ENCODE results near the gene EPHB1. TPM values are rescaled to one million over a fixed set of nuclear protein-coding genes. Genes with fewer than 3 reads are reported as not detected.

Gene EPHB1
- total and polyA plus RNA-seq, 2 of the 13 experiments (the other 11 are each of a cell fraction or from before 2014, with no cell fraction given) = 0.07 to 0.21 TPM

GRCh38 chr3:134792700-134793099 lies 2.4 kb upstream of the EPHB1 start (continued):
- TF ChIP-seq REST (IDR thresholded peaks at IDR 0.05; ENCODE audit: borderline replicate concordance in 1 of 2, low read depth in 1 of 2, low read length in 2 of 2) (no peak), CTCF (CRISPR knock-in tag; IDR thresholded peaks at IDR 0.05) (no peak)

GRCh38 chr3:134793562-134793961 lies 1.5 kb upstream of the EPHB1 start:
- Histone ChIP-seq H3K9ac (ENCODE audit: insufficient read depth, low read depth, low read length) (no peak overlapping the region), H3K27ac (ENCODE audit: extremely low read length, insufficient read depth, low read length) (no peak overlapping the region), H3K36me3 (replicated peaks in 1 of 2; ENCODE audit: control insufficient read depth in 1 of 2, insufficient read depth in 2 of 2, low read length in 2 of 2) (no peaks in the 10 kb centered on the region), H3K27me3 (ENCODE audit: control insufficient read depth in 1 of 2, insufficient read depth in 2 of 2, low read length in 2 of 2) (peaks cover 1 to 27% of the 10 kb centered on the region in 2 experiments; a peak in 4 of 5 replicates), H4K20me1 (ENCODE audit: insufficient read depth, low read length) (no peaks in the 10 kb centered on the region), H3K4me2 (ENCODE audit: low read depth, low read length) (no peak overlapping the region), H2AFZ (ENCODE audit: low read length) (no peak overlapping the region), H3K9me3 (ENCODE audit: low read length) (no peaks in the 10 kb centered on the region), H3K4me1 (ENCODE audit: insufficient read depth, low read length) (0 out of 2 replicates have a peak, but pooled peaks cover 6% of the 10 kb centered on the region), H3K4me3 (replicated peaks in 1 of 3; ENCODE audit: insufficient read depth in 1 of 3, low read depth in 2 of 3, low read length in 3 of 3) (no peak overlapping the region), H3K79me2 (ENCODE audit: insufficient read depth, low read length) (no peaks in the 10 kb centered on the region)
- no peak for TF ChIP-seq STAT6 (CRISPR knock-in tag; IDR thresholded peaks at IDR 0.05; ENCODE audit: borderline replicate concordance)
- no peak for TF ChIP-seq GPN1 (CRISPR knock-in tag; IDR thresholded peaks at IDR 0.05; ENCODE audit: borderline replicate concordance)
- no peak for TF ChIP-seq U2AF2 (IDR thresholded peaks at IDR 0.05; ENCODE audit: low read depth, low read length)
- in situ Hi-C loops (cut with HindIII; ENCODE audit: extremely low pct_ligation_motif_present, low pct_unique_long_range_greater_than_20kb) (loop anchor here (10.0 kb wide), 2 partner anchors 711 to 1101 kb away; no protein-coding TSS in a partner anchor), intact Hi-C loops (cut with micrococcal nuclease; ENCODE audit: unreplicated experiment) (no loop called here)
- ATAC-seq = no peak
- 6% methylated on average over 4 of the region's 4 CpGs for WGBS (ENCODE audit: low lambda C conversion rate)
- no TSS peak for BruUV-seq (replicated peaks)
- no peak for FAIRE-seq
- no peak for DNase-seq (ENCODE audit: low spot score)
- ChIA-PET CTCF (ENCODE audit: low intra/inter-chr PET ratio, low total read pairs) (no interaction called here), POLR2A (no interaction called here)
